Right ventricle myocardium inferior (tissue), 1 donor: ENCODE measurements around the gene NMNAT2. TPM values are rescaled to one million over a fixed set of nuclear protein-coding genes. Genes with fewer than 3 reads are reported as not detected.

Experiments
- ATAC-seq: fragments of 200-7000 bp; cut with Tn5 transposase; one replicate; pipeline ENCODE4 v1.9.1; 2020; ENCODE audit warnings: mild to moderate bottlenecking, moderate library complexity
- DNase-seq: peaks from one replicate; pipeline ENCODE4 v3.0.0; 2021; ENCODE audit errors: missing footprints
- intact Hi-C: fragments of 100-400 bp; cut with DNase I; formaldehyde crosslinking; loops from one replicate; pipeline ENCODE4 v1.11.0; 2022
- total RNA-seq: library from RNA; stranded (reverse); fragmentation: NEBNext Ultra II Directional; extraction: Animal tissue kit (Norgen Biotek cat#: 25700); gene quantifications from one replicate; pipeline ENCODE4 v1.2.1, GENCODE V29; 2021
- donor health status: DM: no; HTN: yes; CAD: no; lungs with severe emphysema.

NMNAT2 gene
- total RNA-seq, 1 donor from 2014 or later: 2.1 TPM

GRCh38 chr1:183215076-183215720, 203.0 kb downstream of the NMNAT2 start:
- DNase-seq (no peak), ATAC-seq (no peak)
- intact Hi-C loops: no loop called here

DNA sequence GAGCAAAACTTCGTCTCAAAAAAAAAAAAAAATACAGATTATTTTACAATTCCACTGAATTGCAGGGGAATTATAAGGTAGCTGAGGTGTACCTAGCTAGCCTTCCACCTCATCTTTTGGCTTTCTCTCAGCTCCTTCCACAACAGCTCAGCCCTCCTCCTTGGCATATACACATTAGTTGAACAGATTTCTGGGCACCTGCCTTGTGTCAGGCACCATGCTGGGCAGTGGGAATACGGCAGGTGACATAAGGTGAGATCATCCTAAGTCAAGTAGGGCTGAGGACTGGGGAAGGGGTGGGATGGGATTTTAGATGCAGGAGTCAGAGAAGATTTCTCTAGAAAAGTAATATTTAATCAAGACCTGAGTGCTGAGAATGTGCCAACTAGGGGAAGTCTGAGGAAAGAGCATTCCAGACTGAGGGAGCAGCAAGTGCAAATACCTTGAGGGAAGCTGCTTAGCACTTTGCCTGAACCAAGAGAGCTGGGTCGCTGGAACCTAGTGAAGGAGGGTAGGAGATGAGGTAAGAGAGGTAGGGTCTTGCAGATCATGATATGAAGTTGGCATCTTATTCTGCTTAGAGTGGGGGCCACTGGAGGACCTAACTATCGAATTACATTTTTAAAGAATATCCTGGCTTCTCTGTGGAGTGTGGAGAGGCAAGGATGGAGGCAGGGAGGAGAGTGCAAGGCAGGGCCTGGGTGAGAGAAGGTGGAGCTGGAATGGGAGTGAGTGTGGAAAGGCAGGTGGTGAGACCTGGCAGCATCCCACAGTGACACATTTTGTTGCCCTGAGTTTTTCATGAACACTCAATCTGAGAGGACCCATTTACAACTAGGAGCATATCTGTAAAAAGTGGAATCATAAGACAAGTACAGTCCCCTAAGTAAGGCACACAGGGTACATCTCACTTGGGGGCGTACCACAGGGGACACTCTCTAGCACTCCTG, 203.9 kb downstream of the NMNAT2 start:
- ATAC-seq (no peak), DNase-seq (no peak)
- intact Hi-C loops: no loop called here

DNA sequence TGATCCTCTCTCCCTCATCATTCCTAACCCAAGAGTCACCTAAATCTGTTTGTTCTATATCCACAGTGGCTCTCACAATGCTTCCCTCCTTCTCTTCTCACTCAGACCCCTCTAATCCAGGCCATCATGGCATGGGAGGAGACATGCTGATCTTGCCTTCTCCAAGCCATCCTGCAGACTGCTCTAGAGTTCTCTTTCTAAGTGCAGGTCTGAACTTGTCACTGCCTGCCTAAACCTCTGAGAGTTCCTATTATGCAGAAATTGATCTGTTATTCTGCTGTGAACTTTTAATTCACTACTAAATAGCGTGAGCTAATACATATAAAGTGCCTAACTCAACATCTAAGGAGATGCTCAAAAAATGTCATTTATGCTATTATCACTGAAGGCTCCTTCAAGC, 205.3 kb downstream of the NMNAT2 start:
- no peak for ATAC-seq
- no peak for DNase-seq
- intact Hi-C loops: no loop called here

DNA sequence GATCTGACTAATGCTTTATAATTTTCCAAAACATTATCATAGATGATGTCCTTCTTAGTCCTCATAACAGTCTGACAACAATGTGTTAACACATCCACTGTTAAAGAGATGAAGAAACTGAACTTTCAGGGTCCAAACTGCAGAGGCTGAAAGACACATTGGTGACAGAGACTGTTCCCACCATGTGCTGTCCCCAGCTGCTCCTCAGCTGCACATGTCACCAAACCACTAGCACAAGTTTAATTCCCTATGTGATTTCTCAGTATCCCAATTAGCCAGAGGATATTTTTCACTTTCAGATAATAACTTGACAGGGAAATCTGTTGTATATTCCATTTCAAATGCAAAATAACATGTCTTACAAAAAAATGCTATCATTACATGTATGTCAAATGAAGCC, 207.5 kb downstream of the NMNAT2 start:
- ATAC-seq (no peak), DNase-seq (no peak)
- intact Hi-C loops: no loop called here

DNA sequence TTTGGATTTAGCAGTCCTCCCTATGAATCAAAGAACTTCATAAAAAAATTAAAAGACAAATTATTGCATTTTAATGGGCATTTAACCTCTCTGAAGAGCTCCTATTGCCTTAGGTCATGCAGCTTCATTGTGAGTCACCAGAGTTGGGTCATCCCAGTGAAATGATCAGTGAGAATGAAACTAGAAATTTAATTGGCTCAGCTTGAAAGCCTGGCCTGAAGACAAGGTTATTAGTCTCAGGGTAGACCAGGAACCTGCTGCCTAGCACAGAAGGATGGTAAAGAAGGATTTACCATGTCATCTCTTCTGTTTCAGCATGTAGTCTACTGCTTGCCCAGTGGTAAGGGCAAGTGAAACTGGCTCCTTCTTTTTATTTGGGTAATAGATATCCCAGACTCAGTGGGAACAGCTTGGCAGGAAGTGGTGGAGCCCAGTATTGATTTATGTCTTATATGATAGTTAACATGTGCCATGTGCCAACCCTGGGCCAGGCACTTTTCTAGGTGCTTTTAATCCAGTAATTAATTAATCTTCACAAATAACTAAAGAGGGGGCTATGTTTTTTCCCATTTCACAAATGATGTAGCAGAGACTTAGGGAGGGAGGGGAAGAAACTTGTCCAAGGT, 208.5 kb downstream of the NMNAT2 start:
- intact Hi-C loops: no loop called here
- DNase-seq (no peak), ATAC-seq (no peak)

DNA sequence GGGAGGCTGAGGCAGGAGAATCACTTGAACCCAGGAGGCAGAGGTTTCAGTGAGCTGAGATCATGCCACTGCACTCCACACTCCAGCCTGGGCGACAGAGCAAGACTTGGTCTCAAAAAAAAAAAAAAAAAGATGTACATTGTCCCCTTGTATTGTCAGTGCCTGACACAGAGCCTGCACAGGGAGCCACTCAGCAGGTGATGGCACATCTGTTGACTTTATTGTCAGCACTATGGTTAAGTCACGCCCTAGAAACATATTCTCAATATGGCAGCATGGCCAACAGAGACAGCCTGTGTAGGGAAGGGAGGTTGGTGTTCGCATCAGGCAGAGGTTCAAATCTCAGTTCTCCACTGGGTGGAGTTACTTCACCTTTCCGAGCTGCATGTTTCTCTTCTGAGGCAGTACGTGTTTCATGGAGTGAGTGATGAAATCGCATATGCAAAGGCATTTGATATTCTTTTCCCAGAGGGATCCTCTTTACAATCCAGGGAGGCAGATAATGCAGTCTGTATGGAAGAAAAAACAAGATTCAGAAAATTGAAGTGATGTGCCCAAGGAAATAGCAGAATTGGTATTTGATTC, 211.6 kb downstream of the NMNAT2 start:
- intact Hi-C loops: no loop called here
- ATAC-seq (no peak), DNase-seq (no peak)

DNA sequence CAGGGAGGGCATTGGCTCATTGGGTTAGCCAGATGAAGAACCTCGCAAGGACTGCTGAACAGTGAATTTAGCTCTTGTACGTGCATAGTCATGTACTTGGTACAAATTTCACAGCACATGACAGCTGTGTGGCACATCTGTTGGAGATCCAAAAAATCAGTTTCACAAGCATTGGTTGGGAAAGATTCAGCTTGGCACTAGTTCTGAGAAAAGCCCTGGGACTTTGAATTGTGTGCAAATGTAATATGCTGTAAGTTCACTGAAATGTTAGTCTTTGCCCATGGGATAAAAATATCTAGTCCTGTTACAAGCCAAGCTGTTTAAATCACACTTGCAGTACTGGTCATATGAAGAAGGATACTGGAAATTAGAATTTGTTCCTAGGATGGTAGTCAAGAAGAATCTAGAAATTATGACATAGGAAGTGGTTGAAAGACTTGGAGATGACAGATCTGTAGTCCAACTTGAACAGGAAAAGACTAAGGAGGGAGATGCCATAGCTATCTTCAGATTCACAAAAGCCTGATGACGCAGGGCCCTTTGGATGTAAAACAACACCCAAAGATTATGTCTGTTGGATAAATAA, 212.9 kb downstream of the NMNAT2 start:
- ATAC-seq: peak; percentile 74
- intact Hi-C loops: no loop called here
- DNase-seq: no peak

DNA sequence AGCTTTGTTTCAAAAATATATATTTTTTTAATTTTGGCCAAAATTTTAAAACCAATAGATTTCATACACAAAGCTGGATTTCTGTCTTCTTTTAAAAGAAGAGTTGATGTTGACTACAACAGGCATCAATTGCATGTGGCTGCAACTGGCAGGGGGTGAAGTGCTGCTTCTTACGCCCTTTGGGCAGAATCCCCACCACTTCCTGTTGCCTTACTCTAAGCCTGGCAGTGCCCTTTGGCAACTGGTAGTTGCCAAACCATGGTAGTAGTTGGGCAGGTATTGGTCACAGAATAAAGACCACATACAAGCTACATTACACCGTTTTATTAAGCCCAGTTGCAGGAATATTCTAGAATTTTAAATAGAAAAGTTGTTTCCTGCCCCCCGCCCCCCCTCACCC, 215.1 kb downstream of the NMNAT2 start:
- intact Hi-C loops: no loop called here
- ATAC-seq (no peak), DNase-seq (no peak)

GRCh38 chr1:183200451-183200850, 217.7 kb downstream of the NMNAT2 start:
- DNase-seq: no peak
- intact Hi-C loops: no loop called here
- no peak for ATAC-seq

- intact Hi-C loops: no loop called here
- ATAC-seq (no peak), DNase-seq (no peak)
Observed at GRCh38 chr1:183199304-183199703, 218.9 kb downstream of the NMNAT2 start.

DNA sequence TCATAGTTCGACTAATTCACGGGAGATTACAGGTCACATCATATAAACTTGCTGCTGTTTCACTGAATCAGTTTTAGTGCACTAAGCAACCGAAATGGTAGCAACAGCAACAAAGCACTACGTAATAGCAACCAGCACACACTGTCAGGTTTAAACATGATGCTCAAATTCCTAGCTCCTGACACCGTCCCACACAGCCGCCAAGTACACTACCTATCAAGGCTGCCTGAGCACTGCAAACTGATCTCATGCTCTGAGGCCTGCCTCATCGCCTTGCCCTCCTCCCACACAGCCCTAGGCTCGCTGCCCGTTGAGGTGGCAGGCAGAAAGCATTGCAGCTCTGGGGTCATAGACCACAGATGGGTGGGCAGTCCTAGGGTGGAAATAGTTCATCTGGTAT, 219.7 kb downstream of the NMNAT2 start:
- DNase-seq: no peak
- intact Hi-C loops: no loop called here
- no peak for ATAC-seq

Other genes with a start within 250 kb of the NMNAT2 start
- gene LAMC2, start 232.1 kb downstream of the NMNAT2 start, total RNA-seq: 3.8 TPM
- 45.5 TPM for gene SMG7, start 54.1 kb upstream of the NMNAT2 start, total RNA-seq
- gene NCF2, start 172.1 kb upstream of the NMNAT2 start, total RNA-seq: 6.7 TPM
- 40.2 TPM for gene ARPC5, start 217.4 kb upstream of the NMNAT2 start, total RNA-seq
- not detected for gene APOBEC4, start 234.9 kb upstream of the NMNAT2 start, total RNA-seq